A673 (cell line): ENCODE data around the gene DTNA.
"Not testable (repeated sequence)": the region's sequence is repeated elsewhere in the genome, so short reads cannot be mapped to it uniquely, and the experiment has no call there.

Source experiments
- EZH2 ChIP-seq: fragments of 200-600 bp; sonication (generic); IDR thresholded peaks from 2 replicates; pipeline ENCODE4 v1.6.1; 2017; ENCODE audit warnings: borderline replicate concordance, low read depth, mild to moderate bottlenecking, mixed read lengths, antibody characterized with exemption, low read length; ENCODE audit not compliant: poor library complexity, severe bottlenecking
- TF ChIP-seq, protein P1 (sequence below): fragments of 300-800, 200-600 bp; sonication (generic); conservative IDR thresholded peaks from 2 replicates; pipeline ENCODE4 v1.5.1; 2017; ENCODE audit warnings: low read depth, mild to moderate bottlenecking, antibody characterized with exemption, low read length, moderate library complexity, mixed read lengths

GRCh38 chr18:34906985-34907384, 196.9 kb downstream of the DTNA start:
- TF ChIP-seq, protein P1, sequence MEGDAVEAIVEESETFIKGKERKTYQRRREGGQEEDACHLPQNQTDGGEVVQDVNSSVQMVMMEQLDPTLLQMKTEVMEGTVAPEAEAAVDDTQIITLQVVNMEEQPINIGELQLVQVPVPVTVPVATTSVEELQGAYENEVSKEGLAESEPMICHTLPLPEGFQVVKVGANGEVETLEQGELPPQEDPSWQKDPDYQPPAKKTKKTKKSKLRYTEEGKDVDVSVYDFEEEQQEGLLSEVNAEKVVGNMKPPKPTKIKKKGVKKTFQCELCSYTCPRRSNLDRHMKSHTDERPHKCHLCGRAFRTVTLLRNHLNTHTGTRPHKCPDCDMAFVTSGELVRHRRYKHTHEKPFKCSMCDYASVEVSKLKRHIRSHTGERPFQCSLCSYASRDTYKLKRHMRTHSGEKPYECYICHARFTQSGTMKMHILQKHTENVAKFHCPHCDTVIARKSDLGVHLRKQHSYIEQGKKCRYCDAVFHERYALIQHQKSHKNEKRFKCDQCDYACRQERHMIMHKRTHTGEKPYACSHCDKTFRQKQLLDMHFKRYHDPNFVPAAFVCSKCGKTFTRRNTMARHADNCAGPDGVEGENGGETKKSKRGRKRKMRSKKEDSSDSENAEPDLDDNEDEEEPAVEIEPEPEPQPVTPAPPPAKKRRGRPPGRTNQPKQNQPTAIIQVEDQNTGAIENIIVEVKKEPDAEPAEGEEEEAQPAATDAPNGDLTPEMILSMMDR: not testable (repeated sequence)
- TF ChIP-seq EZH2: not testable (repeated sequence)
